Glomerular endothelial cell (primary cell): ENCODE data around the gene ARID1B. TPM values are rescaled to one million over a fixed set of nuclear protein-coding genes. Genes with fewer than 3 reads are reported as not detected.

Experiments used
- DNase-seq: peaks from one replicate; pipeline ENCODE4 v3.0.0-alpha.2; 2011; ENCODE audit warnings: low read depth, low spot score; ENCODE audit errors: extremely low read depth
- total RNA-seq: library from RNA; depleted of rRNA; stranded (reverse); fragments of >200 nt; gene quantifications from 2 replicates; pipeline ENCODE4 v1.2.3, GENCODE V29; 2015

Gene ARID1B
- total RNA-seq, 1 donor from 2014 or later: 72.3 TPM

- DNase-seq: no peak
These were observed 450.3 kb downstream of the ARID1B start for GRCh38 chr6:157227202-157228166.

GRCh38 chr6:157228426-157229131 lies 451.4 kb downstream of the ARID1B start:
- DNase-seq: no peak

GRCh38 chr6:157229132-157229618 lies 452.0 kb downstream of the ARID1B start:
- DNase-seq: no peak

- DNase-seq: no peak
These were observed 452.5 kb downstream of the ARID1B start for GRCh38 chr6:157229713-157230112.

- DNase-seq: no peak
These were observed 453.7 kb downstream of the ARID1B start for GRCh38 chr6:157230910-157231309.

- DNase-seq: no peak
These were observed 455.1 kb downstream of the ARID1B start for GRCh38 chr6:157232161-157232895.

GRCh38 chr6:157233156-157233555 lies 456.0 kb downstream of the ARID1B start:
- no peak for DNase-seq

- DNase-seq: no peak
These were observed 456.5 kb downstream of the ARID1B start for GRCh38 chr6:157233686-157234085.

GRCh38 chr6:157235600-157236039 lies 458.4 kb downstream of the ARID1B start:
- DNase-seq: no peak

- no peak for DNase-seq
These were observed 459.0 kb downstream of the ARID1B start for GRCh38 chr6:157236040-157236725.

GRCh38 chr6:157238346-157238745 lies 461.2 kb downstream of the ARID1B start:
- DNase-seq: no peak

GRCh38 chr6:157239148-157239547 lies 462.0 kb downstream of the ARID1B start:
- DNase-seq: no peak

- DNase-seq: no peak
These were observed 462.5 kb downstream of the ARID1B start for GRCh38 chr6:157239671-157240058.

GRCh38 chr6:157240059-157240959 lies 463.1 kb downstream of the ARID1B start:
- no peak for DNase-seq

- no peak for DNase-seq
These were observed 463.8 kb downstream of the ARID1B start for GRCh38 chr6:157240960-157241311.

- no peak for DNase-seq
These were observed 465.6 kb downstream of the ARID1B start for GRCh38 chr6:157242791-157243190.

- no peak for DNase-seq
These were observed 467.0 kb downstream of the ARID1B start for GRCh38 chr6:157244175-157244574.

- DNase-seq: no peak
These were observed 467.6 kb downstream of the ARID1B start for GRCh38 chr6:157244780-157245179.

- DNase-seq: no peak
These were observed 468.3 kb downstream of the ARID1B start for GRCh38 chr6:157245436-157245835.
